ENCODE data around the gene STK35.

GRCh38 chr20:2101865-2102584 is 398 bp downstream of the STK35 start:
- TF ChIP-seq CTCF (IDR thresholded peaks at IDR 0.05; ENCODE audit: low read depth, low read length, poor library complexity, severe bottlenecking), result no peak
- TF ChIP-seq EZH2phosphoT487 (IDR thresholded peaks at IDR 0.05; ENCODE audit: borderline replicate concordance, low read length), result no peak
